GM21786 (cell line): ENCODE results near the gene FANCM.
"Not testable (repeated sequence)": the region's sequence is repeated elsewhere in the genome, so short reads cannot be mapped to it uniquely, and the experiment has no call there.

ENCODE experiments used
- ATAC-seq: cut with Tn5 transposase; IDR thresholded peaks from one replicate; pipeline ENCODE4 v1.9.1; 2021; ENCODE audit not compliant: unreplicated experiment

Gene FANCM

DNA sequence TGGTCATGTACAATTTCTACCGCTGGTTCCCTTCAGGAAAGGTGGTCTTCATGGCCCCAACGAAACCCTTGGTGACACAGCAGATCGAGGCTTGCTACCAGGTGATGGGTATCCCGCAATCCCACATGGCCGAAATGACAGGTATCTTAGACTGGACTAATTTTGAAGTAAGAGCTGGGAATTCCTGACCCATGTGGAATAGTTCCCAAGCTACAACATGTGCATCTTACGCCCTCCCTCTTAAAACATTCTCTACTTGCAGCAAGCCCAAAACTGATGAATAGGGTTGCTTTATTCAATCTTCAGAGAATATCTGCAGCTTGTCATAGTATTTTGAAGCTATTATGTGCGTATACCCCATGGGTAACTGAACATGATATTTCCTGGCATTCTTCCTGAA, 669 bp downstream of the FANCM start:
- ATAC-seq: no peak

- no peak for ATAC-seq
Observed at GRCh38 chr14:45140661-45141187, 5.0 kb downstream of the FANCM start.

DNA sequence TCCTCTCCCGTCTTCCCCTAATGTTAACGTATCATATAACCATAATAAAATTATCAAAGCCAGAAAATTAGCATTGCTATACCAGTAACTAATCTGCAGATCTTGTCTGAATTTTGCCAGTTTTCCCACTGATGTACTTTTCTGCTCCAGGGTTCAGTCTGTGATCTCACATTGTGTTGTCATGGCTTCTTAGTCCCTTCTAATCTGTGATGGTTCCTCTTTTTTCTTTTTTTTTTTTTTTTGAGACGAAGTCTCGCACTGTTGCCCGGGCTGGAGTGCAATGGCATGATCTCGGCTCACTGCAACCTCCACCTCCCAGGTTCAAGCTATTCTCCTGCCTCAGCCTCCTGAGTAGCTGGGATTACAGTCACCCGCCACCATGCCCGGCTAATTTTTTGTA, 6.4 kb downstream of the FANCM start:
- ATAC-seq: not testable (repeated sequence)

DNA sequence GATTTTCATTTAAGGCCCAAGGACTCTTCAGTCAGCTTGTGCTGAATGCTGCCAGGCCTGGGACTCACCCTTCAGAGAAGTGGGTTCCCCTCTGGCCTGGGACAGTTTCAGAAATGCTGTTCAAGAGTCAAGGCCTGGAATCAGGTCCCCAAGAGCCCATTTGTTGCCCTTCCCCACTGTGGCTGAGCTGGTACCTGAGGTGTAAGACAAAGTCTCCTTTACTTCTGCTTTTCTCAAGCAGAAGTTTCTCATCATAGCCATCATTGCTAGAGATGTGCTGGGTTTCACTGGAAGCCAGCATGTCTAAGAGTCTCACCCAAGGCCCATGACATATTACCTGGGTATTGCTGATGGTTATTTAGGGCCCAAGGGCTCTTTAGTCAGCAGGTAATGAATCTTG, 8.9 kb downstream of the FANCM start:
- ATAC-seq: peak; percentile 63

GRCh38 chr14:45145214-45145613, 9.5 kb downstream of the FANCM start:
- ATAC-seq: peak; percentile 51

DNA sequence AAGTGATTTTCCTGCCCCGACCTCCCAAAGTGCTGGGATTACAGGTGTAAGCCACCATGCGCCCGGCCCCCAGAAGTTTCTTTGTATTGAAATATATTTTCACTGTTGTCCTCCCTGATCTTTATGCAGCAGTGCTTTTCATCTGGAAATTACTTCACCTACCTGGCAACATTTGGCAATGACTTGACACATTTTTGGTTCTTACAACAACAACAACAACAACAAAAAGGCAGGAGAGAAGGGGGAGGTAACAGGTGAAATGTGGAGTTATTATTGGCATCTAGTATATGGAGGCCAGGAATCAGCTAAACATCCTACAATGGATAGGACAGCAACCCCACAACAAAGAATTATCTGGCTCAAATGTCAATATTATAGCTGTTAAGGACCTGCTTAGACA, 13.9 kb downstream of the FANCM start:
- no peak for ATAC-seq

DNA sequence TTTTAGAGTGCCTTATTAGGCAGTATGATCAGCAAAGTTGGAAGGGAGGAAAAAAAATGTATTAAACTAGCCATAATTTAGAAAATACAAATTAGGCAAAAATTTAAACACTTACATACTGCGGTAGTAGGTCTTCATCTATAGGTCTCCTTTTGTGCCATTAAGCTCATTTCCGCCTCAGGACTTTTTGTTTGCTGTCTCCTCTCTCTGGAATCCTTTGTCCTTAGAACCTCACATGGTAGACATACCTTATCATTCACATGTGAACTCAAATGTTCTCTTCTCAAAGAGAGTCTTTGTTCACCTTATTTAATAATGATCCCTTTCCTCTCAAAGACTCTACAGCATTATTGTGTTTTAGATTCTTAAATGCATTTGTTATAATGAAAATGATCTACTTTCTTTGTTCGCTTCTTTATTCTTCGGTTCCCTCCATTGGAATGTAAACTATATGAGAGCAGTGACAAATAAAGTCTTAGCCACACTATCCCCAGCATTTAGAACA, 14.7 kb downstream of the FANCM start:
- no peak for ATAC-seq

- ATAC-seq: no peak
Observed at GRCh38 chr14:45156067-45156466, 20.3 kb downstream of the FANCM start.

DNA sequence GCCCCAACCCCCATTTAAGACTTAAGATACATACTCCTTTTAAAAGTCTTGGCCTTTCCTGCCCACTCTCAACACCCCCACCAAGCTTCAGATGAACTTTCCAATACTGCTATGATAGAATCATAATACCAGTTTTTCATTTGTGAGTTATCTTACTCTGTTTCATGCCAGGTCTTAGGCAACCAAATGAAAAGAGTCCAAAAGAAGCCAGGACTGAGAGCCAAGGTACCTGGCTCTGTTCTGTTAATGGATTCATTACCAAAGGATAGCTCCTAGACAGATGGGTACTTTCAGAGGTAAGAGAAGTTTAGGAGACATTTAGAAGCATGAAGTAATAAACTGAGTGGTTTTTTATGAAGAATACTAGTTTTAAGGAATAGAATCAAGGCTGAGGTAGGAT, 34.2 kb downstream of the FANCM start:
- no peak for ATAC-seq

DNA sequence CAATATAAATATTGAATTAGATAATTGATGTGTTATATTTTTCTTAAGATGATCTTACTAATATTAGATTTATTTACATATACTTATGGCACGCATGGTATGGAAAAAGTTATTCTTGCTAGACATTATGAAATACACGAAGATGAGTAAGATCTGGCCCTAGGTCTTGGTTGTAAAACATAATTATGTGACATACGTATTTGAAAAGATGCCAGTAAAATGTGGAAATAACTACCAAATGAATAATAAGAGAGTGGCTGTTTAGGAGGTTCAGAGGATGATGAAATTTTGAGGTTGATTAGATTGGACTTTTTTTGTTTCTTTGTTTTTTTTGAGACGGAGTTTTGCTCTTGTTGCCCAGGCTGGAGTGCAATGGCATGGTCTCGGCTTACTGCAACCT, 41.3 kb downstream of the FANCM start:
- ATAC-seq: no peak

DNA sequence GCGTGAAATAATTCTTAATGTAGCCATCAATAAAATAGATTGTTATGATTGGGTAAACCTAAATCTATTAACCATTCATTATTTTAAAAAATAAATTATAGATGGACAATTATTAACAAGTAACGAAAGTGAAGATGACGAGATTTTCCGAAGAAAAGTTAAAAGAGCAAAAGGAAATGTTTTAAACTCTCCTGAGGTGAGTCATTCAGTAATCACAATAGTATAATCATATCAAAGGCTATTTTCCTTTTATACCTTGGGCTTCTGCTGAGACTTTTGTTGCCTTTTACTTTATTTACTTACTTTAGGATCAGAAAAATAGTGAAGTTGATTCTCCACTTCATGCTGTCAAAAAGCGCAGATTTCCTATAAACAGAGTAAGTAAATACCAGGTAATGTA, 45.6 kb downstream of the FANCM start:
- no peak for ATAC-seq

DNA sequence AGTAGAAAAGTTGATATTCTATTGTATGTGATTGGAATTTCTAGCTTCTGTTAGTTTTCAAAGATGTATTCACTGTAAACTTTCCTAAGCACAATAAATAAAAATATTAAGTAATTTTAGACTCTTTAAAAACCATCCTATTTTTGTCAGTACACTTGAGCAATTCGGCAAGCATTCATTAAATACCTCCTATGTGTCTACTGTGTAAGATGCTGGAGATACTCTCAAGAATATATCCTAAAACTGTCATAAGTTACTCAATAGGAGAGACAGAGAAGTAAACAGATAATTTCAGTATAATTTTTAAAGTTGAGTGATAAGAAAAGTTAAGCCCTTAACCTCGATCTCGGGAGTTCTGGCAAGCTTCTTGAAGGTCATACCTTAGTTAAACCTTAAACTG, 46.1 kb downstream of the FANCM start:
- ATAC-seq: no peak

DNA sequence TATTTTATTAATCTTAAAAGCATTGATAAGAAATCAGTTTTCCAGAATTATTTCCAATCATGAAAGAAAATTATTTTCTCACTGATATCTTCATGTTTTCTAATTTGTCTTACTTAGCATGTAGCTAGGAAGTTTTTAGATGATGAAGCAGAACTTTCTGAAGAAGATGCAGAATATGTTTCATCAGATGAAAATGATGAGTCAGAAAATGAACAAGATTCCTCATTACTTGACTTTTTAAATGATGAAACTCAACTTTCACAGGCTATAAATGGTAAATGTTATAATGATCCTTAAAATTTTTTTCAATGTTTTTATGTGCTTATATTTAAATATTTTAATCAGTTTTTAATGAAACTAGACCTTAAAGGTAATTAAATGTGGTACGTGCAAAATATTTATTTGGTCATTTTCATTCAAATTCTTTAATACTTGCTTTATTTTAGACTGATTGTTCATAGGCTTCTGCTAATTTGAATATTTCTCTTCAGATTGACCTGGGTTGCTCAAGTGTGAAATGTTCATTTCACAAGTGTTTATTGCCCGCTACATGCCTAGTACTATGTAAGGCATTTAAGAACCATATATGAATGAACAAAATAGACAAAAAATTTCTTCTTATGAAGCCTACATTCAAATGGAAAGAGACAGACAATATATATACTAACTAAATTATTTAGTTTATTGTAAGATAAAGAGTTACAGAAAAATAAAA, 49.5 kb downstream of the FANCM start:
- no peak for ATAC-seq

DNA sequence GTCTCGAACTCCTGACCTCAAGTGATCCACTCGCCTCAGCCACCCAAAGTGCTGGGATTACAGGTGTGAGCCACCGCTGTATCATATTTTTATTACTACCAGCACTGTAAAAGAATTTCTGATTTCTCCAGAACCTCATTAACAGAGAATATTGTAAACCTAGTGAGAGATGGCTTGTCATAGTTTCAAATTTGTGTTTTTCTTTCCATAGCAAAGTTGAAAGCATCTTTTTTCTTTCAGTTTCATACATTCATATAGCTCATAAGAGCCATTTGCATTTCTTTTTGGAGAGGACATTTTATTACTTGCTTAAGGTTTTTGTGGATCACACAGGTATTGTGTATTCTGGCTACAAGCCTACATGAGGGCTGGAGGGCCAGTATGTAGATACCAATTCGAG, 59.2 kb downstream of the FANCM start:
- ATAC-seq: peak; percentile 67

- no peak for ATAC-seq
Observed at GRCh38 chr14:45198551-45198950, 62.8 kb downstream of the FANCM start.

DNA sequence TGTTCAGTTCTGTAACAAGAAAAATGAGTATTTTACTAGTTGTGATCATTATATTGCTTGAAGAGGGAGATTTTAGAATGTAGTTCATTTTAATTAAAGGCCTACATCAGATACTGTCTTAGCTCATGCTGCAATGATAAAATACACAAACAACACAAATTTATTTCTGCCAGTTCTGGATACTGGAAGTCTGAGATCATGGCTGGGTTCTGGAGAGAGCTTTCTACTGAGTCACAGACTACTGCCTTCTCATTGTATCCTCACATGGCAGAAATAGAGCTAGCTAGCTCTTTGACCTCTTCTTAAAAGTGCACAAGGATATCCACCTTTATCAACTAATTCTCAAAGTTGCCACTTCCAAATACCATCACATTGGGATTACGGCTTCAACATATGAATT, 63.5 kb downstream of the FANCM start:
- ATAC-seq: no peak

GRCh38 chr14:45201905-45202304, 66.2 kb downstream of the FANCM start:
- ATAC-seq: peak; percentile 66

GRCh38 chr14:45204241-45204640, 68.5 kb downstream of the FANCM start:
- no peak for ATAC-seq

DNA sequence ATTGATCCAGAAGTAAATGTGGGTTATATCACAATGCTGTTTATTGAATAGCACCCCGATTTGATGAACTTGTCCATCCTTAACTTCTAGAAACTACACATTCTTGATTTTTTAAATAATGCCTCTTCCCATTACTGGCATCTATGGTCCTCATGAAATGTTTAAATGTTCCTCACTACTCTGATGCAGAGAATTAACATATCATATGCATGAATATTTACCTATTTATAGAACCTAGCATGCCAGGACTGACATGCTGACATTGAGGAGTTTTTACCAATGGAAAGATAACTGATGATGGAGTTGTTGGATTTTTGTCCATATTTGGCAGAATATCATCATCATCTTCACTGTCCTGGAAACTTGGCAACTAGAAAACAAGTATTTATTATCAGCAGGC, 74.4 kb downstream of the FANCM start:
- ATAC-seq: no peak

DNA sequence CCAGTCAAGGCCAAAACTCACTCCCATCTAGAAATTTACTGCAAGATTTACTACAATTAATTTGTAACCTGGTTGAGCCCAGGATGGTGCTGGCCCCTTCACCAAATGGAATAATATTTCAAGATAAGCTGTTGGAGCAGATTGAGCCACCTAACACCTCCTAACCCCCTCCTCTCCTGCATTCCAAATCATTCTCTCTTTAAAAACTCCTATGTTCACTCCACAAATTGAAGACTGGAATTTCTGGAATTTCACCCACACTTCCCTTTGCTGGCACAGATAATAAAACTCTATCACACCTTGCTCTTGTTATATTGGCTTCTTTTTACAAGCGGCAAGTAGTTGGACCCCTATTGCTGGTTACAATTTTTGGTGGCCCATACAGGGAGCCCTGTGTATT, 75.6 kb downstream of the FANCM start:
- no peak for ATAC-seq

- no peak for ATAC-seq
Observed at GRCh38 chr14:45212231-45212630, 76.5 kb downstream of the FANCM start.

DNA sequence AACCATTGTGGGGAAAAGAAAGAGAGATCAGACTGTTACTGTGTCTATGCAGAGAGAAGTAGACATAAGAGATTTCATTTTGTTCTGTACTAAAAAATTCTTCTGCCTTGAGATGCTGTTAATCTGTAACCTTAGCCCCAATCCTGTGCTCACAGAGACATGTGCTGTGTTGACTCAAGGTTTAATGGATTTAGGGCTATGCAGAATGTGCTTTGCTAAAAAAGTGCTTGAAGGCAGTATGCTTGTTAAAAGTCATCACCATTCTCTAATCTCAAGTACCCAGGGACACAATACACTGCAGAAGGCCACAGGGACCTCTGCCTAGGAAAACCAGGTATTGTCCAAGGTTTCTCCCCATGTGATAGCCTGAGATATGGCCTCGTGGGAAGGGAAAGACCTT, 78.0 kb downstream of the FANCM start:
- not testable (repeated sequence) for ATAC-seq

GRCh38 chr14:45214341-45214740, 78.6 kb downstream of the FANCM start:
- ATAC-seq: not testable (repeated sequence)
